Measurements from ENCODE around the gene VENTX. TPM values are rescaled to one million over a fixed set of nuclear protein-coding genes. Genes with fewer than 3 reads are reported as not detected.

VENTX gene
- total and polyA plus RNA-seq, 10 of the 15 experiments (the other 5 are each of a cell fraction or from before 2014, with no cell fraction given), result 0.05 TPM; not detected in 9

DNA sequence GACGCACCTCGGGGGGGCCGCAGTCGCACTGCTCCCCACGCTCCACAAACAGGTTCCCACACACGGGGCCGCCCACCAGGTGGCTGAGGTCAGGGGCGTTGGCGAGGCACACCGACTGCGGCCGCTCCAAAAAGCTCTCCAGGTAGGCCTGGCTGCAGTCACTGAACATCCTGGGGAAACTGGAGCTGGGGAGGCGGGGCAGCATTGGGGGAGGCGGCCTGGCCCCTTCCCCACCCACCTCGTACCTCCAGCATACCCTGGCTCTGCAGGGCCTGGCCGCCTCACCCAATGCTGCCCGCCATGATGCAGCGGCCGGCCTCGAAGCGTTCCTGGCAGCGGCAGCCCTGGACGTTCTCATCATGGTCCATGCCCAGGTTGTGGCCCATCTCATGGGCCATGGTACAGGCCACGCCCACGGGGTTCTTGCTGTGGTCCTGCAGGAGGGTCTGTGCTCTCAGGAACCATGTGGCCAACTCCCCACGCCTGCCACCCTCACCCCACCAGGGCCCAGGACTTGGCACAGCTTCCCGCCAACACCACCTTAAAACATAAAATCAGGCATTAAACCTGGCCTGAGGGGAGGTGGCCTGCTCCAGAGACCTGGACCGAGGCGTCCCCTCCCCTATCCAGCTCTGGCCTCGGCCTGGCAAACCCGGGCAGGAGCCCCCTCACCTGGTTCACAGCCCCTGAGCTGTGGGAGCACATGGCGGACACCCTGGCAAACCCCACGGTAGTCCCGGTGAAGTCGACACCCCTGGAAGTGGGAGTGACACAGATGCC, 34.1 kb downstream of the VENTX start (continued):
- TF ChIP-seq, protein P1, sequence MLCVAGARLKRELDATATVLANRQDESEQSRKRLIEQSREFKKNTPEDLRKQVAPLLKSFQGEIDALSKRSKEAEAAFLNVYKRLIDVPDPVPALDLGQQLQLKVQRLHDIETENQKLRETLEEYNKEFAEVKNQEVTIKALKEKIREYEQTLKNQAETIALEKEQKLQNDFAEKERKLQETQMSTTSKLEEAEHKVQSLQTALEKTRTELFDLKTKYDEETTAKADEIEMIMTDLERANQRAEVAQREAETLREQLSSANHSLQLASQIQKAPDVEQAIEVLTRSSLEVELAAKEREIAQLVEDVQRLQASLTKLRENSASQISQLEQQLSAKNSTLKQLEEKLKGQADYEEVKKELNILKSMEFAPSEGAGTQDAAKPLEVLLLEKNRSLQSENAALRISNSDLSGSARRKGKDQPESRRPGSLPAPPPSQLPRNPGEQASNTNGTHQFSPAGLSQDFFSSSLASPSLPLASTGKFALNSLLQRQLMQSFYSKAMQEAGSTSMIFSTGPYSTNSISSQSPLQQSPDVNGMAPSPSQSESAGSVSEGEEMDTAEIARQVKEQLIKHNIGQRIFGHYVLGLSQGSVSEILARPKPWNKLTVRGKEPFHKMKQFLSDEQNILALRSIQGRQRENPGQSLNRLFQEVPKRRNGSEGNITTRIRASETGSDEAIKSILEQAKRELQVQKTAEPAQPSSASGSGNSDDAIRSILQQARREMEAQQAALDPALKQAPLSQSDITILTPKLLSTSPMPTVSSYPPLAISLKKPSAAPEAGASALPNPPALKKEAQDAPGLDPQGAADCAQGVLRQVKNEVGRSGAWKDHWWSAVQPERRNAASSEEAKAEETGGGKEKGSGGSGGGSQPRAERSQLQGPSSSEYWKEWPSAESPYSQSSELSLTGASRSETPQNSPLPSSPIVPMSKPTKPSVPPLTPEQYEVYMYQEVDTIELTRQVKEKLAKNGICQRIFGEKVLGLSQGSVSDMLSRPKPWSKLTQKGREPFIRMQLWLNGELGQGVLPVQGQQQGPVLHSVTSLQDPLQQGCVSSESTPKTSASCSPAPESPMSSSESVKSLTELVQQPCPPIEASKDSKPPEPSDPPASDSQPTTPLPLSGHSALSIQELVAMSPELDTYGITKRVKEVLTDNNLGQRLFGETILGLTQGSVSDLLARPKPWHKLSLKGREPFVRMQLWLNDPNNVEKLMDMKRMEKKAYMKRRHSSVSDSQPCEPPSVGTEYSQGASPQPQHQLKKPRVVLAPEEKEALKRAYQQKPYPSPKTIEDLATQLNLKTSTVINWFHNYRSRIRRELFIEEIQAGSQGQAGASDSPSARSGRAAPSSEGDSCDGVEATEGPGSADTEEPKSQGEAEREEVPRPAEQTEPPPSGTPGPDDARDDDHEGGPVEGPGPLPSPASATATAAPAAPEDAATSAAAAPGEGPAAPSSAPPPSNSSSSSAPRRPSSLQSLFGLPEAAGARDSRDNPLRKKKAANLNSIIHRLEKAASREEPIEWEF (IDR thresholded peaks at IDR 0.05; ENCODE audit: insufficient replicate concordance, low read depth, low read length), result no peak

GRCh38 chr10:133272301-133272963, 34.8 kb downstream of the VENTX start:
- peaks cover 6 to 35% of the 10 kb centered on the region in 2 experiments for H3K36me3 ChIP-seq (ENCODE audit: control insufficient read depth in 2 of 2, insufficient read depth in 2 of 2, low read length in 1 of 2)
- no peaks in the 10 kb centered on the region for H3K27me3 ChIP-seq (replicated peaks in 1 of 2; ENCODE audit: control insufficient read depth in 2 of 2, insufficient read depth in 2 of 2, low read length in 1 of 2)
- no peak for FAIRE-seq
- H3K4me3 ChIP-seq, result no peak overlapping the region
- no peak overlapping the region for H3K27ac ChIP-seq (ENCODE audit: control insufficient read depth, insufficient read depth)
- peaks cover 23% of the 10 kb centered on the region for H3K79me2 ChIP-seq (ENCODE audit: control insufficient read depth, insufficient read depth, low read length)
- SMC1A ChIA-PET (ENCODE audit: uncharacterized antibody, unreplicated experiment), result no interaction called here
- POLR2A ChIA-PET, result no interaction called here
- ATAC-seq, result no peak
- H3K4me2 ChIP-seq (ENCODE audit: control insufficient read depth, insufficient read depth), result no peak overlapping the region
- peaks cover 17% of the 10 kb centered on the region for H3K4me1 ChIP-seq (ENCODE audit: control insufficient read depth, insufficient read depth, low read length)
- DNase-seq (ENCODE audit: low read depth, low spot score), result no peak
- WGBS (ENCODE audit: insufficient coverage, insufficient replicate concordance, low lambda C conversion rate, missing lambda C conversion rate), result 77% methylated on average over 14 of the region's 29 CpGs
- no peak overlapping the region for H3K9ac ChIP-seq (ENCODE audit: control insufficient read depth, insufficient read depth, low read length)
- H2AFZ ChIP-seq (ENCODE audit: control insufficient read depth, low read depth, low read length), result no peak overlapping the region
- RAD21 ChIA-PET (ENCODE audit: unreplicated experiment), result no interaction called here
- intact Hi-C loops (cut with micrococcal nuclease; ENCODE audit: unreplicated experiment) (no loop called here), in situ Hi-C loops (cut with MboI) (no loop called here)
- H3K9me3 ChIP-seq (replicated peaks; ENCODE audit: control insufficient read depth, insufficient read depth, low read length), result no peaks in the 10 kb centered on the region
- H4K20me1 ChIP-seq (ENCODE audit: control insufficient read depth, insufficient read depth), result no peaks in the 10 kb centered on the region; the same call in 1 of the 2 replicates
- TF ChIP-seq RBBP5 (conservative IDR thresholded peaks at IDR 0.05), result no peak
- TF ChIP-seq, protein P2, sequence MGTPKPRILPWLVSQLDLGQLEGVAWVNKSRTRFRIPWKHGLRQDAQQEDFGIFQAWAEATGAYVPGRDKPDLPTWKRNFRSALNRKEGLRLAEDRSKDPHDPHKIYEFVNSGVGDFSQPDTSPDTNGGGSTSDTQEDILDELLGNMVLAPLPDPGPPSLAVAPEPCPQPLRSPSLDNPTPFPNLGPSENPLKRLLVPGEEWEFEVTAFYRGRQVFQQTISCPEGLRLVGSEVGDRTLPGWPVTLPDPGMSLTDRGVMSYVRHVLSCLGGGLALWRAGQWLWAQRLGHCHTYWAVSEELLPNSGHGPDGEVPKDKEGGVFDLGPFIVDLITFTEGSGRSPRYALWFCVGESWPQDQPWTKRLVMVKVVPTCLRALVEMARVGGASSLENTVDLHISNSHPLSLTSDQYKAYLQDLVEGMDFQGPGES (IDR thresholded peaks at IDR 0.05), result no peak
- TF ChIP-seq, protein P3, sequence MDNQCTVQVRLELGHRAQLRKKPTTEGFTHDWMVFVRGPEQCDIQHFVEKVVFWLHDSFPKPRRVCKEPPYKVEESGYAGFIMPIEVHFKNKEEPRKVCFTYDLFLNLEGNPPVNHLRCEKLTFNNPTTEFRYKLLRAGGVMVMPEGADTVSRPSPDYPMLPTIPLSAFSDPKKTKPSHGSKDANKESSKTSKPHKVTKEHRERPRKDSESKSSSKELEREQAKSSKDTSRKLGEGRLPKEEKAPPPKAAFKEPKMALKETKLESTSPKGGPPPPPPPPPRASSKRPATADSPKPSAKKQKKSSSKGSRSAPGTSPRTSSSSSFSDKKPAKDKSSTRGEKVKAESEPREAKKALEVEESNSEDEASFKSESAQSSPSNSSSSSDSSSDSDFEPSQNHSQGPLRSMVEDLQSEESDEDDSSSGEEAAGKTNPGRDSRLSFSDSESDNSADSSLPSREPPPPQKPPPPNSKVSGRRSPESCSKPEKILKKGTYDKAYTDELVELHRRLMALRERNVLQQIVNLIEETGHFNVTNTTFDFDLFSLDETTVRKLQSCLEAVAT (IDR thresholded peaks at IDR 0.05), result no peak
- no peak for TF ChIP-seq EZH2 (IDR thresholded peaks at IDR 0.05; ENCODE audit: borderline replicate concordance, control insufficient read depth, low read depth, low read length)
- no peak for TF ChIP-seq HDGF (IDR thresholded peaks at IDR 0.05)
- TF ChIP-seq FOXK2 (IDR thresholded peaks at IDR 0.05), result no peak
- BruUV-seq (replicated peaks), result no TSS peak
- CTCF ChIA-PET, result no interaction called here
